ENCODE results near the gene MEIKIN.

MEIKIN gene

DNA sequence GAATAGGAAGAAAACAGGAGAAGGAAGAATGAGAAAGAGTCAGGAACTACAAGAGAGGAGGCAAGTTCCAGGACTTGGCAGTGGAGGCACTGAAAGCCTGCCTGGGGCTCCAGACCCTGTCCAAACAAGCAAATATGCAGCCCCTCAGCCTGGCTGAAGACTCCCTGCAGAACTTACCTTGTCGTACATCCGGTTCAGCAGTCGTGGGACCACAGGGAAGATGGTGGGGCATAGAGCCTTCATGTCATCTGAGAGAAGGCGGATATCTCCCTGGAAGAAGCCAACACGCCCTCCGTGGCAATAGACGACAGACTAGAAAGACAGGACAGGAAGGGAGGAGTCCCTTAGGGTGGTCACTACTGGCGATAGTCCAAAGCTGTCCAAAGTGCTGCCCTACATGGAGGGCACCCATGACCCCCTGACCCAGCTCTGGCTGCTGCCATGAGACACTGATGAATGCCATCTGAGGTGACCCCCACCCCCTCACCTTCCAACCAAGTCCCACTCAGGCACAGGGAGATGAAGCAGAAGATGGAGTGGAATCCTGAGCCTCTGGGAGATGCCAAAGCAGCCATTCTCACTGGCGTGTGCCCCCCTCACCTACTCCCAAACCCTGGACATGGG is 27.7 kb upstream of the MEIKIN start:
- no peak for FAIRE-seq

DNA sequence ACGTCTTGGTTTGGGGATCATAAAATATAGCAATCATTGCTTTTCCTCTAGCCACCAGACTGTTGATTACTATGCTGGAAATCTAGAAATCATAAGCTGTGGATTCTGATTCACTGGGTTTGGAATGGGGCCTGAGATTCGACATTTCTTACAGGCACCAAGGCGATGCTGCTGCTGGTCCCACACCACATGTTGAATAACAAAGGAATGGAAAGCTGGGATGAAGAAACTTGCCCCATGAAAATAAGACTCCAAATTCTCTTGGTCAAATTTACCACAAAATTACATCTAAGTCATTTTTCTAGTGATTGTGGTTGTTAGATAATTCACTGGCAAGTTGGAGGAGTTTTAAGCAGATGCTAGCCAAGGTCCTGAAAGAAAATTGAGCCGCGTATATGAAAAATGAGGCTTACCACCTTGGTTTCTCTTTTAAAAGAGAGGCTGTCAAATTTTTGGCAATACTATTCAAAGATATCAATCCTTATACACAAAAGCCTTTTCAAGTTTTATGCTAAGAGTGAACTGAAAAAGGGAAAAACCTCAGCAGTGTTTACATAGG is 23.0 kb upstream of the MEIKIN start:
- no peak for FAIRE-seq

DNA sequence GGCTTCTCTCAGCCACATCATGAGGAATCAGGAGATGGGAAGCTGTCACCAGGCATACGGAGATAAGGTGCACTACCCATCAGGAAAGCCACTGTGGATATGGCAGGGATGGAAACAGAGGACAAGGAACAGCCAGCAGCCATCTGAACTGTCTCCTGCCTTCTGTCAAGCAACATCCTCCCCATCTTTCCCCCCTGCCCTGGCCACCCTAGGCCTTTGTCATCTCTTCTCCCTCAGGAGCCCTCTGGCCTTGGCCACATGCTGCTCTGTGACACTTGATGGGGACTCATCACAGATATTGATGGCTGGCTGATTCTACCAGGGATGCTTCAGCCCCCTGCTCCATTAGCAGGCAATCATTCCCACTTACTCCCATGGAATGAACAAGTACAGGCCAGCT is 21.1 kb upstream of the MEIKIN start:
- FAIRE-seq: no peak

DNA sequence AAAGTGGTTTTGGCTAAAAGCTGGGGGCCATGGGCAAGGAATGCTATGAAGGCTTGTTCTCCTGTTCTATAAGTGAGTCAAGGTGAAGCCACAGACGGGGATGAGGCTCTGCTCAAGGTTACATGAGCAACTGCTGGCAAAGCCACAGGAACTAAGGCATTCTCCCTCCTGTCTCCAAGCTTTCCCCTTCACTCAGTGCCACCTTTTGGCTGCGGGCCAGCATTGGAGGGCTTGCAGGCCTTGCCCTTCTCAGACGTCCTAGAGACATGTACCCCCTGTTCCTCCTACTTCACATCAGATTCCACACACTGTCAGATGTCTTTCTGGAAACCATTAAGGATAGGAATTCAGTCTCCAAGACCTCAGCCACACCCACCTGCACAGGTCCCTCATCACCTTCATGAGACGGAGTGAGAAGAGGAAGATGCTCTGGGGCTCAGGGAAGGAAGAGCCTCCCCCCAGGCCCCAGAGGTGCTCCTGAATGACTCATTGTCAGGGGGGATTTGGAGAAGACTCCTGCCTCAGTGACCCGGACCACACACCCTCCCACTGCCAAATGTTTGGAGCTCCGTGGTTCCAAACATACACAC is 20.5 kb upstream of the MEIKIN start:
- FAIRE-seq: no peak

DNA sequence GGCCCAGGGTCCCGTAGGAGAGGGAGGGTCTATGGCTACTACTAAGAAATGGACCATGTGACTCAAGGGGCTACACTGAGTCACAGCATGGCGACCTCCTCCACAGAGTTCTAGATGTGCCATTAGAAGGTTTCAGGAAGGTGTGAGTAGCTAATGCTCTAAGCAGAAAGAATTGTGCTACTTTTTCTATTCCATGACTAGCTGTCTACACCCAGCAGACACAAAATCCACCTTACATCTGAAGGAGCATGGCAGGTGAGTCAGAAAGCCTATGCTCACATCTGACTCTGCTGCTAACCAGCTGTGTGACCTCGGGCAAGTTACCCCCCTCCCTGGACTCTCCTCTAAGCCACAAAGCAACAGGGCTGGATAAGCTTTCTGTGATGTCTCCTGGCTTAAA is 14.4 kb upstream of the MEIKIN start:
- no peak for FAIRE-seq

DNA sequence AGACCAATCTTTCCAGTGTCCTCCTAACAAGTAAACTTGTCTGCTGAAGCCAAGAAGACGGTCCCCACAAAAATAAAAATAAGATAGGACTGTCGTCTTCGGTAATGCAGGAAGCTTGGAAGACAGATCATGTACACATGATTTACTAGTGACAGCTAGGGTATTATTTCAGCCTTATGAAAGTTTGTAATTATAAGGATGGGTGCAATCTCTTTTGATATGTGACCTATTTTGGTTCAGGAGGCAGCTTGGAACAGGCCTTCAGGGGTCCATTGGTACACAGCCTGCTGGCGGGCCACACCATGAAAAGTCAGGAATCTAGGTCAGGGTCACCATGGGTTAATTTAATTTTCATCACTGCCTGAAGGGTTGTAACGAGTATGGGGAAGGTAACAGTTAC is 13.7 kb upstream of the MEIKIN start:
- FAIRE-seq: no peak

DNA sequence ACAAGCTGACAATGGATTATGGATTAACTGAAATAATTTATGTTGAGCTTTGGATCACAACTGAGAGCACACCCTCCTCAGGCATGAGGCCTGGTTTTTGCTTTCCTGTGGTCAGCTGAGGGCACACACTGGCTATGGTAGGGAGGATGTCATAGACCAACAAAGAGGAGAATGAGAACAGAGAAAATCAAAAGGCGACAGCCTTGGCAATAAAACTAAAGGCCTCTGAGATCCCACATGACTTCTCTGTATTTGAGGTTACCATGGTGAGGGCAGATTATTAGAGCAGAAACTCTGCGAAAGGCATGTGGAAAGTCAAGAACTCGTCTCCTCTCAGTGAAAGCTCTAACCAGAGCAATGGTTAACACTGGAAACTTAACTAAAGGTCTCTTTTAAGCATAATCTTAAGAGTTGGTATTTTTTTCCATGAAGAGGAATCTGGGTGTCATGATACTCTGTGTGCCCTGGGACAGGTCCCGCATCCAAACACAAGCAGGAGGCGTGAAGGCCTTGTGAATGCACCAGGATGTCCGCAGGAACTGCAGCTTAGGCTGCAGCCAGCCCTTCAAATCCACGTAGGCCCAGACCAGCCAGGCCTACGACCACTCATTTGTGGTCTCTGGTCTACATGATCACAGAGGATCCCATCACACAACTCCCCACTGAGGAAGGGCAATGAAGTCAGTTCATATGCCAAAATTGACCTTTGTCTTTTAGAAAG is 12.4 kb upstream of the MEIKIN start:
- no peak for FAIRE-seq

DNA sequence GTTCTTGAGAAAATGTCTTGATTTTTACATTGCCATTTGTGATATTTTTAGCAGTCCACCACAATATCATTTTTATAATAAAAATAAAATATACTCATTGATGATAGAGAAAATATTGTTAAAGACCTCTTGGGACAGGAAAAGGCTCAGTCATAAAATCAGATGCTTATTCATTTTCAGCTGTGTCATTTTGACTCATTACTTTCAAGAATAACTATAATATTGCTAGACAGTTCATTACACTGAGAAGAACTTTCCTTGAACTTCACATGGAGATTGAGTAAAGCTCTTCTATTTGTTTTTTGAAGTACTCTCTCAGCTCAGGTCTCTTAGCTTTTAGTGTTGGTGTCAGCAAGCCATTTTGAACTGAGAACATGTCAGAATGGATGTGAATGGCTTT is 8.5 kb upstream of the MEIKIN start:
- no peak for FAIRE-seq

DNA sequence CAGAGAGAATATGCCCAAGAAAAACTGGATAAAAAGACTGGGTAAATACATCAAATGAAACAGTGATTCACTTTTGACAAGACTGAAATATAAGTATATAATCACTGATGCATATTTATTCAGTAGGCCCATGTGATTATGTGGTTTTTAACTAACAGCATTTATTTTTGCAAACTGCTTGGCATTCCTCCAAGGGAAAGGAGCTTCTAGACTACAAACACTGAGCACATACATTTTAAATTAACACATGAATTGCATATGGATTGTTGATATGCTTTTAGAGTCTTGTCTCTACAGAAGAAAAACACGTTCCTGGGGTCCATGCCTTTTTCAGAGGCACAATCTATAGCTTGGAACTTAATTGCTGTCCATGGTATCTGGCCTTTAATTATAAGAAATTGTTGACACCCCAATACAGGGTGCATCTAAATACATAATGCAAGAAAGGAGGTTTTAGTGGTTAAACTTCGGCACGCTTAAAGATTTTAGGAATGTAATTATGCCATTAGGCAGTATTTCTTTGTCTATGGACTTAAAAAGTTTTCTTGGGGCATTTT is 6.9 kb upstream of the MEIKIN start:
- FAIRE-seq: no peak

DNA sequence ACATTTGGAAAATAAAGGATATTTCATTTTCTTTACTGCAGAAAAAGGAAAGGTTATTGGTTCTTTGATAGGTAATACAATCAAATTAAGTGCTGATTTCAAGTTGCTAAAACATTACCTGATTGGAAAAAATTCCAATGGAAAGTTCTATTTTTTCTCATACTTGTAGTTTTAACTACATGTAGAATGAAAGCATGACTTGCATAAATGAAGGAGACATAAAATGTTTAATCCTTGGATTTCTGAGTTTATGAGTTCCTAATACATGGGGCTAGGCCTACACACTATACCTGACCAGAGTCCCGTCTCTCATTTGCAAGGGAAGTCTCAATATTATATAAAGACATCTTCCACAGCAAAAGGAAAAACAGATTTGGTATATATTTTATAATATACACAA is 5.2 kb upstream of the MEIKIN start:
- no peak for FAIRE-seq

DNA sequence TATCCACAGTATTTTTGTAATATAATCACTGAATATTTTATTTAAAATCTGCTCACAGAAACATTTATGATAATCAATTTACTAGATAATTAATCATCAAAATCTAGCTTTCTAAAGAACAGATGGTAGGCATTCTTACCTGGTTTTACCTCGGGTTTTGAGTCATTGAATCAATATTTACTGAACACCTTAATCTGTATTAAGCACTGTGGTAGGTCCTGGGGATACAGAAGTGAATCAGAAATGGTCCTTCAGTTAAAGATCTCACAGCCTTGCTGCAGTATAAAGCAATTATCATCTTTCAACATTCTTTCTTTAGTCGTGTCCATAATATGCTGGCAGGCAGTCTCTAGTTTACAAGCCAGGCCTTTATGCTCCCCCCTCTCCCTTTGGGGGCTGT is 2.0 kb upstream of the MEIKIN start:
- FAIRE-seq: no peak

DNA sequence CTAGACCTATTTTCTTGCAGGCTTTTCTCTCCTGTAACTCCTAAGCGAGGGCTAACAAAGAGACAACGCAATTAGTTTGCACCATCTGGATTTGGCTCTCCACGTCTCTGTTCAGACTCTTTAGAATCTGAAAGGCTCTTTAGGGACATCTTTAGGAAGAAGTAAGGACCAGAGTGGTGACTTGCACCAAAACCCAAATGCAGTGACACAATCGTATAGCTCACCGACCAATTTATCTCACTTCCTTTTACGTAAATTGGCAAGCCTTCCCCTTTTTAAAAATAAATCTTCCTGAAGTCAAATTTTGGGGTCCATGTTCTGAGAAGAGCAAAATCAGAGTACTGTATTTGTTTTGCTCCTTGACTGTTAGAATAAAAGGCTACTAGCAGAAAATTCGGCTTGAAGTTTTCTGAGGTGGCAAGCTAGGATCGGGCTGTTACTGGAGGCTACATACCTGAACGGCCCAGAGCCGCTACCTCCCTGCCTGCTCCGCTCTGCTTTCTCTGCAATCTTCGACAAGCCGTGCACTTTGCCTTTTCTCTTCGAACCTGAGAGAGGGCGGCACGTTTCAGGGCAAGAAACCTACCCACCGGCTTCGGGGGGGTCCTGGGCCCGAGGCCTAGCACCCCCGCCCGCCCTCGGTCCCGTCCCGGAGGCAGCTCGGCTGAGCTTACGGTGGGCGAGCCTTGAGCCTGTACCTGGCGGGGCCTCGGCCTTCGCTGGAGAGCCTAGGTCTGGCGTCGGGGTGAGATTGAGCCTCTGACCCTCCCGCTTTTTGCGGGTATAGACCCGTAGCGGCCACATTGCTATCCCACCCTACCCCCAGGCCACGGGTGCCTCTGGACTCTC is 537 bp downstream of the MEIKIN start:
- no peak for FAIRE-seq

DNA sequence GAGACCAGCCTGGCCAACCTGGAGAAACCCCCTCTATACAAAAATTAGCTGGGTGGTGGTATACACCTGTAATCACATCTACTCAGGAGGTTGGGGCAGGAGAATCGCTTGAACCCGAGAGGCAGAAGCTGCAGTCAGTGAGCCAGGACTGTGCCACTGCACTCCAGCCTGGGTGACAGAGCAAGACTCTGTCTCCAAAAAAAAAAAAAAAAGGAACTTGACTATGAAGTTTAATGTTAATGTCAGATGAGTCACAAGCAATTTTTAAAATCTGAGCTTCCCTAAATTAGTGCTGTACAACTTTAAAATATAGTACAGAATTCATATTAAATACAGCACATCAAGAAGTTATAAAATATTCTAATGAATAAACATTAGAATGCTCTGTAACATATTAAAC is 1.5 kb downstream of the MEIKIN start:
- FAIRE-seq: no peak

DNA sequence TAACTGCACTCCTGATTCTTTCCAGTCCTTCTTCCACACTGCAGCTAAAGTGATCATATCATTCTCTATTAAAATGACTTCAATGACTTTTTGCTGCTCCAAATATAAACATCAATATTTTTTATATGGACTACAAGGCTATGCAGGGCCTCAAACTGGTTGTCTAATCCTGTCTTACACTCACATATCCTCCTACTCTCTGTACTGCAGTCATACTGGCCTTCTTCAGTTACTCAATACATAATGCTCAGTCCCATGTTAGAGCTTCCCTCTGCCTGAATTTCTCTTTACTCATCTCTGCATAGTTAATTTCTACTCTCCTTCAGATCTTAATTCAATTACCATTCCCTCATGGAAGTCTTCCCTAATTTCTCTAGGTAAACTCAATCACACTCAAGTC is 3.4 kb downstream of the MEIKIN start:
- FAIRE-seq: no peak

DNA sequence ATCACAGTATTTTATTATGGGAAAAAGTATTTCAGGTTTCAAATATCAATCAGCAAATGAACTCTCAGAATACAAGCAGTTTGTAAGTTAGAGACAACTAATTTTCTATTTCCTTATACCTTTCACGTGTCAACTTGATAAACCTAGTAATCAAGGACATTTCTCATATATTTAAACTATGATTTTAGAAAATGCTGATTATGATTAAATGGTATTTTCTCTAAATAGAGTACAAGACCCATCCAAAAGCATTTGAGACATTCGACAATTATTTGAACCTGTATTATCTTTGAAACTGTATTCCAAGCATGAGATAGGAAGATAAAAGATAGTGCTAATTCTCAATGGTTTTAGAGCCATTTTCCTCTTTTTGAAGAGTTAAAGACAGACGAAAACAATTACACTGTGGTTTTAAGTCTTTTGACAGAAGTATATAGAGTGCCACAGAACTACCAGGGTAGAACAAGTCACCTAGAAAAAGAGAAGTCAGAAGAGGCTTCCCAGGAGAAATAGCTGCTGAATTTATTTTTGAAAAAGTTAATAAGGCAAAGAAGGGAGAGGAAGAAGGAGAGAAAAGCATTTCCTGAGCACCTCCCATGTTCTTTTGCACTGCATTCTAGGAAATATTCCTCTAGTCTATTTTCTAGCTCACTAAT is 5.6 kb downstream of the MEIKIN start:
- FAIRE-seq: no peak

DNA sequence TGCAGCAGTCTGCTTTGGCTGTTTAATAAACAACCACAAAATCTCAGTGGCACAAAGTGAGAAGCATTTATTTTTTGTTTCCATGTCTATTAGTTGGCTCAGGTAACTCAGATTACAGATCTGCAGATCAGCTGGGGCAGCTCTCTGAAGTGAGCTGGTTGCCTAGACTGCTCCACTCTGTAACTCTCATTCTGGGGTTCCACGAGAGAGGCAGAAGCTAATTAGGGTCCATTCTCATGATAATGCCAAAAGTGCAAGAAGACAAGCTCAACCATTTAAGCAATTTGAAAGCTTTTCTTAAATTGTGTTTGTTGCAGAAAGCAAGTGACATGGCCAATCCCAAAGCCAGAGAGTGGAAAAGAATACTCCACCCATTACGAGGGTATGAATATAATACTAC is 13.2 kb downstream of the MEIKIN start:
- FAIRE-seq: no peak

DNA sequence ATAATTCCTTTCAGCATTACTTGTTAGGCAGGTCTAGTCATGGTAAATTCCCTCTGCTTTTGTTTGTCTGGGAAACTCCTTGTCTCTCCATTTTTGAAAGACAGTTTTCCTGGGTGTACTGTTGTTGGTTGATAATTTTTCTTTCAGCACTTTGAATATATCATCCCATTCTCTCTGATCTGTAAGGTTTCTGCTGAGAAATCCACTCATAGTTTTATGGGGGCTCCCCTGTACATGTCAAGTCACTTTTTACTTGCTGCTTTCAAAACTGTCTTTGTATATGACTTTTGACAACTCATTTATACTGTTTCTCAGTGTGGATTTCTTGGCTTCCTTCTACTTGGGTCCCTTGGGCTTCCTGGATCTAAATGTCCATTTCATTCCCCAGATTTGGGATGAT is 16.5 kb downstream of the MEIKIN start:
- FAIRE-seq: no peak

DNA sequence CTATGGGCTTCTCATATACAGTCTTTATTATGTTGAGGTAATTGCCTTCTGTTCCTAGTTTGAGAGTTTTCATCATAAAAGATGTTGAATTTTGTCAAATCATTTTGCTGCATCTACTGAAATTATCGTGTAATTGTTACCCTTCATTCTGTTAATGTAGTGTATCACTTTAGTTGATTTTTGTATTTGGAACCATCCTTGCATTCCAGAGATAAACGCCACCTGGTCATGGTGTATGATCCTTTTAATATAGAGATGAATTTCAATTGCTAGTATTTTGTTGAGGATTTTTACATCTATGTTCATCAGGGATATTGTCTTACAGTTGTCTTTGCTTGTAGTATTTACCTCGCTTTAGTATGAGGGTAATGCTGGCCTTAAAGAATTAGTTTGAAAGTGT is 19.3 kb downstream of the MEIKIN start:
- no peak for FAIRE-seq

DNA sequence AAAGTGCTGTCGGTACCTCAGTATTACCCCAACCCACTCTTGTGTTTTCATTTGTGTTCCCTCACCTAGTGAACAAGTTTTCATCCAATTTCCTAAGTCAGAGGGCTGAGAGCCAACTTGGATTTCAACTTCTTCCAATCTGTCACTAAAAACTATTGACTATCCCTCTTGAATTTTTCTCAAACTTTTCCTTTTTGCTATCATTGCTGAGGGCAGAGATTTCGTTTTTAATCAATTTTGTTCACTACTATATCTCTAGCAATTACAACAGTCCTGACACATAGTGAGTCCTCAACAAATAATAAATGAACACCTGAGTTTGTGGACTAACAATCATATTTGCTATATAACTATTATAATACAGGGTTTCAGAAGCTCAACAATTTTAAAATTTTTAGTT is 29.0 kb downstream of the MEIKIN start:
- no peak for FAIRE-seq

DNA sequence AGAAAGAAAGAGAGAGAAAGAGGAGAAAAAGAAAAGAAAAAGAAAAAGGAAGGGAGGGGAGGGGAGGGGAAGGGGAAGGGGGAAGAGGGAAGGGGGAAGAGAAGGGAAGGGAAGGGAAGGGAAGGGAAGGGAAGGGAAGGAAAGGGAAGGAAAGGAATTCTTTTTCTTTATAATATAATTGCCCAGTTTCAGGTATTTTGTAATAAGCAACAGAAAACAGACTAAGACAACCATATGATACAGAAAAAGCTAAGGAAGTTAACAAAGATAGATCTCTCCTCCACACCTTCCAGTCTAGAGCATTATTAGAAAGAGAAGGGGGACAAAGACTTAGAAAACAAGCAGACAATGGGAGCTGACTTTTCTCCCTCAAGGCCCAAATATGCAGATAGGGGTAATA is 31.0 kb downstream of the MEIKIN start:
- no peak for FAIRE-seq

DNA sequence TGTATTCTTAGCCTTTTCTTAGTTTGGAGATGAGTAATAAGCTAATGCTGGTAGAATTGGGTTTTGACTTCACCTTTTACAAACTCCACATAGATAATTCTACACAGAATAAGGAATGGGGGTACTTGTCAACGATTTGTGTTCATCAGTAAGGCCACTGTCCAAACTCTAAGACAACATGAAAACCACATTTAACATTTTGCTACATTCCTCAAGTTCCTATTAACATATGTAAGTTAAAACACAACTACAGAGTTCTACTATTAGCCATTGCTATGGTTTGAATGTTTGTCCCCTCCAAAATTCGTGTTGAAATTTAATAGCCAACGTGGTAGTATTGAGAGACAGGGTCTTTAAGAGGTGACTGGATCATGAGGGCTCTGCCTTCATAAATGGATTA is 31.9 kb downstream of the MEIKIN start:
- no peak for FAIRE-seq

DNA sequence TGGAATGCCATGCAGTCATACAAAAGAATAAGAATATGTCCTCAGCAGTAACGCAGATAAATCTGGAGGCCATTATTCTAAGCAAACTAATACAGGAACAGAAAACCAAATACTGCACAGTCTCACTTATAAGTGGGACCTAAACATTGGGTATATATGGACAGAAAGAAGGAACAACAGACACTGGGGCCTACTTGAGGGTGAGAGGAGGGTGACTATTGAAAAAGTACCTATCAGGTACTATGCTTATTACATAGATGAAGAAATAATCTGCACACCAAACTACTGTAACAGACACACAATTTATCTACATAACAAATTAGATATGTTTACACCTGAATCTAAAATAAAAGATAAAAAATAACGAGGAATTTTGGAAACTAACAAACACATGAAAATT is 38.8 kb downstream of the MEIKIN start:
- no peak for FAIRE-seq

Data from colon (tissue), 2 donors.